Measurements from ENCODE around the gene IGSF21.

Gene IGSF21

GRCh38 chr1:18398791-18399530 lies 291.4 kb downstream of the IGSF21 start:
- peaks cover 16% of the 10 kb centered on the region for H3K27me3 Mint-ChIP-seq (ENCODE audit: low read depth)
- no peak overlapping the region for H3K4me3 Mint-ChIP-seq

GRCh38 chr1:18400347-18401102 lies 292.9 kb downstream of the IGSF21 start:
- no peak for TF ChIP-seq CTCF (IDR thresholded peaks at IDR 0.05; ENCODE audit: unreplicated experiment in 3 of 3)
- H3K27ac Mint-ChIP-seq, result no peak overlapping the region
- H3K4me1 Mint-ChIP-seq, result peaks cover 4% of the 10 kb centered on the region
- no peak overlapping the region for H3K4me3 Mint-ChIP-seq
- H3K36me3 Mint-ChIP-seq (ENCODE audit: low read depth), result no peaks in the 10 kb centered on the region
- H3K9me3 Mint-ChIP-seq, result no peaks in the 10 kb centered on the region
- H3K27me3 Mint-ChIP-seq (ENCODE audit: low read depth), result peaks cover 12% of the 10 kb centered on the region

More at GRCh38 chr1:18398791-18399530, 291.4 kb downstream of the IGSF21 start:
- no peak for TF ChIP-seq CTCF (IDR thresholded peaks at IDR 0.05; ENCODE audit: unreplicated experiment in 3 of 3)
- no peaks in the 10 kb centered on the region for H3K9me3 Mint-ChIP-seq
- no peak overlapping the region for H3K27ac Mint-ChIP-seq
- peaks cover 4% of the 10 kb centered on the region for H3K4me1 Mint-ChIP-seq
- no peaks in the 10 kb centered on the region for H3K36me3 Mint-ChIP-seq (ENCODE audit: low read depth)

GRCh38 chr1:18401921-18402320 lies 294.3 kb downstream of the IGSF21 start:
- H3K27ac Mint-ChIP-seq, result no peak overlapping the region
- no peak for TF ChIP-seq CTCF (IDR thresholded peaks at IDR 0.05; ENCODE audit: unreplicated experiment in 3 of 3)
- no peaks in the 10 kb centered on the region for H3K9me3 Mint-ChIP-seq
- H3K4me3 Mint-ChIP-seq, result no peak overlapping the region
- peaks cover 12% of the 10 kb centered on the region for H3K27me3 Mint-ChIP-seq (ENCODE audit: low read depth)
- H3K4me1 Mint-ChIP-seq, result peaks cover 4% of the 10 kb centered on the region
- H3K36me3 Mint-ChIP-seq (ENCODE audit: low read depth), result no peaks in the 10 kb centered on the region

GRCh38 chr1:18404460-18404859 lies 296.9 kb downstream of the IGSF21 start:
- no peak overlapping the region for H3K27ac Mint-ChIP-seq
- no peak for TF ChIP-seq CTCF (IDR thresholded peaks at IDR 0.05; ENCODE audit: unreplicated experiment in 3 of 3)
- no peaks in the 10 kb centered on the region for H3K36me3 Mint-ChIP-seq (ENCODE audit: low read depth)
- no peak overlapping the region for H3K4me3 Mint-ChIP-seq
- no peaks in the 10 kb centered on the region for H3K9me3 Mint-ChIP-seq
- no peaks in the 10 kb centered on the region for H3K4me1 Mint-ChIP-seq
- H3K27me3 Mint-ChIP-seq (ENCODE audit: low read depth), result peaks cover 14% of the 10 kb centered on the region

- Mint-ChIP-seq H3K4me3 (no peak overlapping the region), H3K27me3 (ENCODE audit: low read depth) (peaks cover 14% of the 10 kb centered on the region), H3K27ac (no peak overlapping the region), H3K4me1 (no peaks in the 10 kb centered on the region), H3K36me3 (ENCODE audit: low read depth) (no peaks in the 10 kb centered on the region), H3K9me3 (peaks cover 9% of the 10 kb centered on the region)
- TF ChIP-seq CTCF (IDR thresholded peaks at IDR 0.05; ENCODE audit: unreplicated experiment in 3 of 3), result no peak
These were observed 299.8 kb downstream of the IGSF21 start for GRCh38 chr1:18407166-18408045.

Data from nephron (organoid).